H9 (cell line): ENCODE results near the gene AIF1L. TPM values are rescaled to one million over a fixed set of nuclear protein-coding genes. Genes with fewer than 3 reads are reported as not detected.

Source experiments
- DNase-seq: peaks from one replicate; pipeline ENCODE4 v3.0.0-alpha.2; 2017
- H2AFZ ChIP-seq: one replicate; pipeline ENCODE4 v1.6.1; 2013; ENCODE audit warnings: mild to moderate bottlenecking, low read length, control low read depth, moderate library complexity
- H2AK5ac ChIP-seq: 2 replicates; pipeline ENCODE4 v1.6.1; 2013; ENCODE audit warnings: low read length, control low read depth, mixed read lengths; ENCODE audit not compliant: insufficient read length
- H2BK120ac ChIP-seq: one replicate; pipeline ENCODE4 v1.6.1; 2013; ENCODE audit warnings: low read depth, mild to moderate bottlenecking, low read length, control low read depth, inconsistent platforms; ENCODE audit not compliant: poor library complexity, severe bottlenecking
- H2BK12ac ChIP-seq: 2 replicates; pipeline ENCODE4 v1.6.1; 2013; ENCODE audit warnings: low read length, control low read depth, mixed read lengths, low read depth; ENCODE audit not compliant: insufficient read length
- H2BK15ac ChIP-seq: 2 replicates; pipeline ENCODE4 v1.6.1; 2013; ENCODE audit warnings: low read depth, low read length, control low read depth
- H2BK20ac ChIP-seq: one replicate; pipeline ENCODE4 v1.6.1; 2013; ENCODE audit warnings: low read depth, mild to moderate bottlenecking, low read length, control low read depth, inconsistent platforms; ENCODE audit not compliant: poor library complexity, severe bottlenecking
- H2BK5ac ChIP-seq: 2 replicates; pipeline ENCODE4 v1.6.1; 2013; ENCODE audit warnings: low read length, control low read depth, mixed read lengths; ENCODE audit not compliant: insufficient read length
- H3K14ac ChIP-seq: 2 replicates; pipeline ENCODE4 v1.6.1; 2013; ENCODE audit warnings: low read length, control low read depth; ENCODE audit not compliant: insufficient read depth
- H3K18ac ChIP-seq: 2 replicates; pipeline ENCODE4 v1.6.1; 2013; ENCODE audit warnings: low read depth, mild to moderate bottlenecking, mixed read lengths, low read length, control low read depth; ENCODE audit not compliant: insufficient read length
- H3K23ac ChIP-seq: 2 replicates; pipeline ENCODE4 v1.6.1; 2013; ENCODE audit warnings: low read length, control low read depth, mixed read lengths, low read depth; ENCODE audit not compliant: insufficient read length
- H3K23me2 ChIP-seq: 2 replicates; pipeline ENCODE4 v1.6.1; 2013; ENCODE audit warnings: low read depth, mild to moderate bottlenecking, mixed read lengths, low read length, control low read depth; ENCODE audit not compliant: insufficient read length, poor library complexity, severe bottlenecking
- H3K27ac ChIP-seq: 2 replicates; pipeline ENCODE4 v1.5.1; 2013; ENCODE audit warnings: low read length, control low read depth, mixed read lengths, low read depth; ENCODE audit not compliant: insufficient read length
- H3K27me3 ChIP-seq: 2 replicates; pipeline ENCODE4 v1.6.1; 2013; ENCODE audit warnings: low read length, control low read depth, inconsistent platforms; ENCODE audit not compliant: insufficient read depth
- H3K4ac ChIP-seq: 2 replicates; pipeline ENCODE4 v1.6.1; 2013; ENCODE audit warnings: low read depth, mild to moderate bottlenecking, control low read depth, inconsistent platforms, low read length, moderate library complexity
- H3K4me1 ChIP-seq: 2 replicates; pipeline ENCODE4 v1.6.1; 2013; ENCODE audit warnings: low read length, control low read depth, inconsistent platforms; ENCODE audit not compliant: insufficient read depth
- H3K4me2 ChIP-seq: 2 replicates; pipeline ENCODE4 v1.6.1; 2013; ENCODE audit warnings: low read length, control low read depth, mixed read lengths; ENCODE audit not compliant: insufficient read length, insufficient read depth
- H3K56ac ChIP-seq: 2 replicates; pipeline ENCODE4 v1.6.1; 2013; ENCODE audit warnings: low read depth, mild to moderate bottlenecking, mixed read lengths, low read length, control low read depth; ENCODE audit not compliant: insufficient read length
- H3K79me1 ChIP-seq: 2 replicates; pipeline ENCODE4 v1.6.1; 2013; ENCODE audit warnings: low read depth, mild to moderate bottlenecking, moderate library complexity, low read length, control low read depth, inconsistent platforms; ENCODE audit not compliant: insufficient read depth, poor library complexity, severe bottlenecking
- H3K79me2 ChIP-seq: 2 replicates; pipeline ENCODE4 v1.6.1; 2013; ENCODE audit warnings: low read length, control low read depth, inconsistent platforms; ENCODE audit not compliant: insufficient read depth
- H3K9ac ChIP-seq: 2 replicates; pipeline ENCODE4 v1.6.1; 2013; ENCODE audit warnings: low read length, control low read depth, mixed read lengths; ENCODE audit not compliant: insufficient read length; ENCODE audit errors: extremely low read depth
- H3K9me3 ChIP-seq: one replicate; pipeline ENCODE4 v1.6.1; 2013; ENCODE audit warnings: low read depth, low read length, inconsistent platforms; ENCODE audit not compliant: control insufficient read depth
- H3T11ph ChIP-seq: one replicate; pipeline ENCODE4 v1.6.1; 2013; ENCODE audit warnings: mild to moderate bottlenecking, low read length, control low read depth, inconsistent platforms
- H4K20me1 ChIP-seq: one replicate; pipeline ENCODE4 v1.6.1; 2013; ENCODE audit not compliant: control insufficient read depth, insufficient read length, insufficient read depth
- H4K5ac ChIP-seq: 2 replicates; pipeline ENCODE4 v1.6.1; 2013; ENCODE audit warnings: low read depth, mild to moderate bottlenecking, mixed read lengths, low read length, control low read depth; ENCODE audit not compliant: insufficient read length
- H4K8ac ChIP-seq: replicated peaks from 2 replicates; pipeline ENCODE4 v1.6.1; 2013; ENCODE audit warnings: low read length, control low read depth, mixed read lengths, low read depth; ENCODE audit not compliant: insufficient read length
- H4K91ac ChIP-seq: 2 replicates; pipeline ENCODE4 v1.6.1; 2013; ENCODE audit warnings: low read depth, mild to moderate bottlenecking, moderate library complexity, mixed read lengths, low read length, control low read depth; ENCODE audit not compliant: insufficient read length
- H3K27ac Mint-ChIP-seq, 3 experiments: 2 replicates in 2 of 3; 3 replicates in 1 of 3; pipeline ENCODE4 v1.8.0; 2020 to 2021; ENCODE audit warnings: mixed read lengths in 3 of 3, mild to moderate bottlenecking in 1 of 3, moderate library complexity in 1 of 3
- H3K27me3 Mint-ChIP-seq: 2 replicates; pipeline ENCODE4 v1.8.0; 2021; ENCODE audit warnings: low read depth, mild to moderate bottlenecking, moderate library complexity, mixed read lengths
- H3K36me3 Mint-ChIP-seq, 3 experiments: 2 replicates in 2 of 3; 3 replicates in 1 of 3; pipeline ENCODE4 v1.8.0; 2020 to 2021; ENCODE audit warnings: low read depth in 3 of 3, mixed read lengths in 3 of 3; ENCODE audit not compliant: insufficient read depth in 1 of 3
- H3K4me1 Mint-ChIP-seq, 2 experiments: 2 replicates each; pipeline ENCODE4 v1.8.0; 2020; ENCODE audit warnings: mixed read lengths in 2 of 2
- H3K4me3 Mint-ChIP-seq, 2 experiments: 2 replicates in 1 of 2; 3 replicates in 1 of 2; pipeline ENCODE4 v1.8.0; 2020 to 2021; ENCODE audit warnings: mild to moderate bottlenecking in 2 of 2, mixed read lengths in 2 of 2, moderate library complexity in 1 of 2
- H3K9me3 Mint-ChIP-seq, 2 experiments: 2 replicates in 1 of 2; 3 replicates in 1 of 2; pipeline ENCODE4 v1.8.0; 2020; ENCODE audit warnings: mild to moderate bottlenecking in 2 of 2, mixed read lengths in 2 of 2, moderate library complexity in 1 of 2
- CTCF ChIP-seq: fragments of 200-600 bp; sonication (generic); conservative IDR thresholded peaks from 3 replicates; pipeline ENCODE4 v1.8.0; 2021; ENCODE audit warnings: antibody characterized with exemption, mild to moderate bottlenecking
- WGBS: extraction: QIAGEN DNeasy Blood & Tissue Kit; methylation state at CpG from one replicate; pipeline ENCODE4 v1.1.7; 2013; ENCODE audit warnings: missing lambda C conversion rate, low lambda C conversion rate, mixed read lengths; ENCODE audit not compliant: insufficient read length; ENCODE audit errors: extremely low coverage; 5-methylcytosine and 5-hydroxymethylcytosine counted together
- total RNA-seq: library from RNA; stranded (reverse); gene quantifications from 2 replicates; pipeline ENCODE4 v1.2.1, GENCODE V29; 2021

The AIF1L gene
- total RNA-seq, 1 experiment from 2014 or later, result 122 TPM

GRCh38 chr9:131090025-131090787 lies 6.1 kb upstream of the AIF1L start:
- H3K27me3 ChIP-seq, result no peaks in the 10 kb centered on the region
- no peak overlapping the region for H3K27ac Mint-ChIP-seq
- no peak for DNase-seq
- no peak overlapping the region for H2BK120ac ChIP-seq
- H4K20me1 ChIP-seq, result no peaks in the 10 kb centered on the region
- H2BK5ac ChIP-seq, result no peak overlapping the region
- H3K79me1 ChIP-seq, result no peaks in the 10 kb centered on the region
- H3K9ac ChIP-seq, result no peak overlapping the region
- no peak overlapping the region for H2BK20ac ChIP-seq
- no peak overlapping the region for H2AFZ ChIP-seq
- no peaks in the 10 kb centered on the region for H3K4me1 ChIP-seq
- H3K27ac ChIP-seq, result no peak overlapping the region
- no peak overlapping the region for H2BK12ac ChIP-seq
- H3K9me3 ChIP-seq, result no peaks in the 10 kb centered on the region
- TF ChIP-seq CTCF, result no peak
- H3K4me1 Mint-ChIP-seq, result peaks cover 8 to 9% of the 10 kb centered on the region in 2 experiments
- H4K5ac ChIP-seq, result no peak overlapping the region
- no peak overlapping the region for H4K8ac ChIP-seq
- no peaks in the 10 kb centered on the region for H3K79me2 ChIP-seq
- peaks cover 0 to 3% (median 0%) of the 10 kb centered on the region in 3 experiments; a peak in 3 of 7 replicates for H3K36me3 Mint-ChIP-seq
- no peak overlapping the region for H3K23ac ChIP-seq
- H2BK15ac ChIP-seq, result no peak overlapping the region
- no peaks in the 10 kb centered on the region; a peak in 1 of 5 replicates for H3K9me3 Mint-ChIP-seq
- WGBS, result no CpG with 5 or more reads among the region's 13 CpGs
- H4K91ac ChIP-seq, result no peak overlapping the region
- H3T11ph ChIP-seq, result no peak overlapping the region
- no peak overlapping the region for H3K4me2 ChIP-seq
- H3K27me3 Mint-ChIP-seq, result peaks cover 15% of the 10 kb centered on the region
- no peak overlapping the region for H3K18ac ChIP-seq
- no peak overlapping the region for H3K4me3 Mint-ChIP-seq
- no peak overlapping the region for H3K14ac ChIP-seq
- H2AK5ac ChIP-seq, result no peak overlapping the region
- H3K23me2 ChIP-seq, result no peaks in the 10 kb centered on the region
- H3K56ac ChIP-seq, result no peak overlapping the region
- no peak overlapping the region for H3K4ac ChIP-seq
